HG03439 (cell line): ENCODE measurements around the gene U2SURP.
"Not testable (repeated sequence)": the region's sequence is repeated elsewhere in the genome, so short reads cannot be mapped to it uniquely, and the experiment has no call there.

Source experiments
- ATAC-seq: cut with Tn5 transposase; IDR thresholded peaks from one replicate; pipeline ENCODE4 v1.9.1; 2021; ENCODE audit warnings: mild to moderate bottlenecking, moderate library complexity; ENCODE audit not compliant: unreplicated experiment

The U2SURP gene

GRCh38 chr3:143011705-143012104 lies 10.3 kb downstream of the U2SURP start:
- no peak for ATAC-seq

GRCh38 chr3:143014921-143015320 lies 13.6 kb downstream of the U2SURP start:
- no peak for ATAC-seq

- ATAC-seq, result no peak
Measured at GRCh38 chr3:143016321-143016972, 15.1 kb downstream of the U2SURP start.

GRCh38 chr3:143024351-143024960 lies 23.1 kb downstream of the U2SURP start:
- ATAC-seq, result no peak

GRCh38 chr3:143031327-143031726 lies 30.0 kb downstream of the U2SURP start:
- no peak for ATAC-seq

- not testable (repeated sequence) for ATAC-seq
Measured at GRCh38 chr3:143031796-143032387, 30.5 kb downstream of the U2SURP start.

GRCh38 chr3:143035466-143036211 lies 34.3 kb downstream of the U2SURP start:
- ATAC-seq, result no peak

- ATAC-seq, result no peak
Measured at GRCh38 chr3:143036557-143036956, 35.2 kb downstream of the U2SURP start.

GRCh38 chr3:143037867-143038266 lies 36.5 kb downstream of the U2SURP start:
- no peak for ATAC-seq

- ATAC-seq, result no peak
Measured at GRCh38 chr3:143040261-143040879, 39.0 kb downstream of the U2SURP start.

- ATAC-seq, result no peak
Measured at GRCh38 chr3:143041903-143042302, 40.5 kb downstream of the U2SURP start.

GRCh38 chr3:143045639-143046038 lies 44.3 kb downstream of the U2SURP start:
- no peak for ATAC-seq

- not testable (repeated sequence) for ATAC-seq
Measured at GRCh38 chr3:143046075-143046474, 44.7 kb downstream of the U2SURP start.

- ATAC-seq, result no peak
Measured at GRCh38 chr3:143054011-143054410, 52.6 kb downstream of the U2SURP start.

- ATAC-seq, result no peak
Measured at GRCh38 chr3:143056372-143056771, 55.0 kb downstream of the U2SURP start.

GRCh38 chr3:143060906-143061305 lies 59.5 kb downstream of the U2SURP start:
- ATAC-seq, result peak; percentile 96

GRCh38 chr3:143063018-143063417 lies 61.6 kb downstream of the U2SURP start:
- ATAC-seq, result no peak

GRCh38 chr3:143064777-143065176 lies 63.4 kb downstream of the U2SURP start:
- no peak for ATAC-seq

- ATAC-seq, result no peak
Measured at GRCh38 chr3:143065364-143065763, 64.0 kb downstream of the U2SURP start.

- no peak for ATAC-seq
Measured at GRCh38 chr3:143066033-143066432, 64.7 kb downstream of the U2SURP start.

GRCh38 chr3:143067201-143067600 lies 65.8 kb downstream of the U2SURP start:
- ATAC-seq, result no peak
